Motor neuron (in vitro differentiated cells): ENCODE data around the gene HEXD. TPM values are rescaled to one million over a fixed set of nuclear protein-coding genes. Genes with fewer than 3 reads are reported as not detected.

ENCODE experiments used
- ATAC-seq, 8 experiments: fragments of 200-7000 bp; cut with Tn5 transposase; replicated peaks in 6 of 8; 2 replicates each; pipeline ENCODE4 v1.8.0; 2021; ENCODE audit warnings: mild to moderate bottlenecking in 8 of 8, moderate library complexity in 8 of 8
- H3K27ac ChIP-seq, 2 donors: fragments of 250-450 bp; sonication (Bioruptor Pico); 2 replicates each; pipeline ENCODE4 v1.9.0; 2021; ENCODE audit warnings: antibody characterized with exemption in 2 of 2, mild to moderate bottlenecking in 2 of 2, moderate library complexity in 1 of 2
- H3K4me1 ChIP-seq, 2 donors: fragments of 250-450 bp; sonication (Bioruptor Pico); replicated peaks in 1 of 2; 2 replicates each; pipeline ENCODE4 v1.6.1; 2021; ENCODE audit warnings: antibody characterized with exemption in 2 of 2, mild to moderate bottlenecking in 2 of 2, moderate library complexity in 1 of 2
- H3K4me3 ChIP-seq, 5 donors: fragments of 250-450 bp; sonication (Bioruptor Pico); 2 replicates each; pipeline ENCODE4 v1.9.0; 2021; ENCODE audit warnings: antibody characterized with exemption in 5 of 5, mild to moderate bottlenecking in 5 of 5, moderate library complexity in 4 of 5
- WGBS, 10 experiments: fragments of 450-650 bp; shearing (Covaris generic); methylation state at CpG; one replicate each; pipeline ENCODE4 v1.0.0; 2022; 5-methylcytosine and 5-hydroxymethylcytosine counted together
- in situ Hi-C, 9 experiments: fragments of 400-800 bp; cut with MboI; loops; one replicate each; pipeline ENCODE4 v1.15.0; 2021; ENCODE audit warnings: low sequenced_read_pairs in 9 of 9, low pct_unique_long_range_greater_than_20kb in 2 of 9; ENCODE audit not compliant: unreplicated experiment in 9 of 9
- total RNA-seq, 8 experiments: library from RNA; unstranded; fragments of 300-600 nt; gene quantifications; 2 replicates each; pipeline versions ENCODE4 v1.2.3 to v1.2.4, GENCODE V29; 2022

HEXD gene
- total RNA-seq, 8 experiments from 2014 or later, result 10.3 to 33.4 (median 15.3) TPM

DNA sequence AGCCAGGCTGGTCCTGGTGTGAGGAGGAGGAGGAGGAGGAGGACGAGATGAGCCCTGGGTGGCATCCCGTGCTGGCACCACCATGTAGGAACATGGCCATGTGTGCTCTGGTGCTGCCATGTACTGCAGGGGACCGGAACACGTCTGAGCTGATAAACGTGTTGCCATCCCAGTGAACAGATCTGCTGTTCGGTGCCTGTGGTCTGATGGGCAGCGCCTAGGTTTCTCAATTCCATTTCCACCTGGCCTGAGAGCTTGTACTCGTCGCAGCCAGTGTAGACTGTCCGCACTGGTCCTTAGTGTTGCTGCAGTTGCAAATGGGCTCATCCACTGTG, 73.0 kb downstream of the HEXD start:
- WGBS, 10 experiments, result 67 to 80% methylated on average over 1 to 2 of the region's 10 CpGs; no CpG with 5 or more reads in 8 of the 10 experiments
- H3K4me1 ChIP-seq, result peaks cover 0 to 13% of the 10 kb centered on the region in 2 donors
- H3K27ac ChIP-seq, result no peak overlapping the region
- in situ Hi-C loops, result no loop called here
- H3K4me3 ChIP-seq, result no peak overlapping the region
- ATAC-seq, result no peak

DNA sequence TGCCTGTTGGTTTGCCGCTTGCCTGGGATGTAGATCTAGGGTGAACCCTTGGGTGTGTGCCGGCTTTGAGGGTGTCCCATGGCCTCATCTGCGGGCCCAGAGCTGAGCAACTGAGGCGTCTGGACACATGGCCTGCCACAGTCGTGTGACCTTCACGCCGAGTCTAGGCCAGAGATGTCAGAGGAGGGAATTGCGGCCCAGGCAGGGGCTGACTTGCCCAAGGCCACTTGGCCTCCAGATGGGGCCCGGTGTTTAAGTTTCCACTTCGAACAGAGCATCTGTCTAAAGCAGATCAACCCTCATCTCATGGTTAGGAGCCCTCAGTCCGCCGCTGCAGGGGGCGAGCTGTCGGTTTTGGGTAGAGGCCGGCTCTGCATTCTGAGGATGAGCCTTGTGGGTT, 73.4 kb downstream of the HEXD start:
- H3K4me1 ChIP-seq, result peaks cover 0 to 9% of the 10 kb centered on the region in 2 donors
- no peak for ATAC-seq
- no peak overlapping the region for H3K4me3 ChIP-seq
- in situ Hi-C loops, result no loop called here
- no peak overlapping the region for H3K27ac ChIP-seq
- 88 to 100% (median 91%) methylated on average over 2 to 6 of the region's 15 CpGs; no CpG with 5 or more reads in 7 of the 10 experiments for WGBS, 10 experiments

Other genes with a start within 250 kb of the HEXD start
- 10 to 100 TPM; 13.6 to 68.8 (median 26.1) TPM for gene CCDC57, start 205.5 kb upstream of the HEXD start, total RNA-seq
- gene SLC16A3, start 189.3 kb upstream of the HEXD start, total RNA-seq, result 100 to 1,000 TPM in 2 of 8 experiments, 10 to 100 TPM in 5, 1 to 10 TPM in 1; 7.6 to 117 (median 16.2) TPM
- gene CSNK1D, start 144.6 kb upstream of the HEXD start, total RNA-seq, result 100 to 1,000 TPM in 2 of 8 experiments, 10 to 100 TPM in 6; 24.1 to 109 (median 43.9) TPM
- 1 to 10 TPM in 4 of 8 experiments, under 1 TPM in 3, not detected in 1; 0.33 to 3.8 (median 2.0) TPM for gene CD7, start 100.7 kb upstream of the HEXD start, total RNA-seq
- 10 to 100 TPM in 2 of 8 experiments, 1 to 10 TPM in 1, under 1 TPM in 4, not detected in 1; 0.22 to 22.4 (median 0.57) TPM for gene SECTM1, start 84.6 kb upstream of the HEXD start, total RNA-seq
- gene TEX19, start 59.1 kb upstream of the HEXD start, total RNA-seq, result under 1 TPM in 5 of 8 experiments, not detected in 3; 0.14 to 0.63 (median 0.25) TPM
- under 1 TPM in 3 of 8 experiments, not detected in 5; 0.11 to 0.43 (median 0.13) TPM for gene UTS2R, start 46.6 kb upstream of the HEXD start, total RNA-seq
- 10 to 100 TPM in 7 of 8 experiments, 1 to 10 TPM in 1; 8.1 to 24.5 (median 20.2) TPM for gene OGFOD3, start 239 bp downstream of the HEXD start, total RNA-seq
- gene CYBC1, start 32.4 kb downstream of the HEXD start, total RNA-seq, result 10 to 100 TPM; 32.0 to 68.0 (median 52.0) TPM
- 100 to 1,000 TPM in 3 of 8 experiments, 10 to 100 TPM in 5; 41.4 to 128 (median 70.6) TPM for gene NARF, start 40.4 kb downstream of the HEXD start, total RNA-seq
- gene FOXK2, start 101.4 kb downstream of the HEXD start, total RNA-seq, result 10 to 100 TPM; 27.6 to 63.7 (median 39.4) TPM
- gene WDR45B, start 230.1 kb downstream of the HEXD start, total RNA-seq, result 10 to 100 TPM; 48.7 to 91.4 (median 64.3) TPM